Heart left ventricle (tissue), 13 donors: ENCODE results near the gene MPRIP.

Source experiments
- CTCF ChIP-seq, 12 donors: fragments of 200-600 bp; sonication (generic) in 4 of 12; IDR thresholded peaks; one replicate each; pipeline versions ENCODE4 v1.5.0 to v1.8.0; 2018 to 2022; ENCODE audit warnings: antibody characterized with exemption in 12 of 12, mild to moderate bottlenecking in 5 of 12
- POLR2A ChIP-seq, 2 donors: fragments of 450-650 bp; IDR thresholded peaks; one replicate each; pipeline ENCODE4 v1.6.1; 2017; ENCODE audit warnings: antibody characterized with exemption in 2 of 2, mild to moderate bottlenecking in 2 of 2, moderate library complexity in 2 of 2
- donor health status: ischemic (EF 13 %, LVEDD 7.1; RV severe dilation, severe dysfunction).
- donor health status: DM: no; HTN: yes; CAD: no.
- donor health status: DM: no; HTN: no; CAD: no.
- donor health status: ischemic (EF 25% LVEDD 6.9; RV normal size, moderate dysfunction).
- donor health status: ischemic (EF 25% LVEDD 5.7; RV mildly dilated, moderate dysfunction).
- donor health status: ischemic (EF 35%, LVEDD 5.7; RV mildly dilated, moderate dysfunction).
- donor health status: nonischemic (EF 11% LVEDD 7.7; RV severe dilation, severe dysfunction).
- donor health status: DM: yes; HTN: yes; CAD: no.
- donor health status: PGD.
- donor health status: ischemic (EF 29% LVEDD 5.4; RV normal size, mild dysfunction).
- donor health status: nonischemic (EF 23%, LVEDD 6.1; RV moderate dilation, normal function).

GRCh38 chr17:17080181-17080631, 37.9 kb downstream of the MPRIP start:
- TF ChIP-seq CTCF (IDR thresholded peaks at IDR 0.05) (no peak), POLR2A (IDR thresholded peaks at IDR 0.05) (no peak)
